NCI-H1417 treated with DMSO at 0.1 percent for 48 hours (cell line): ENCODE data around the gene HSF5.

ENCODE experiments used
- DNase-seq: peaks from one replicate; lab custom pipeline; 2025; lab: John Stamatoyannopoulos, UW

The HSF5 gene

GRCh38 chr17:58385359-58385899 is 102.8 kb downstream of the HSF5 start:
- no peak for DNase-seq

GRCh38 chr17:58384897-58385296 is 103.3 kb downstream of the HSF5 start:
- DNase-seq = no peak

- no peak for DNase-seq
Observed at GRCh38 chr17:58383892-58384462, 104.2 kb downstream of the HSF5 start.

GRCh38 chr17:58382872-58383242 is 105.4 kb downstream of the HSF5 start:
- DNase-seq = no peak

GRCh38 chr17:58382108-58382871 is 105.9 kb downstream of the HSF5 start:
- DNase-seq = no peak

DNA sequence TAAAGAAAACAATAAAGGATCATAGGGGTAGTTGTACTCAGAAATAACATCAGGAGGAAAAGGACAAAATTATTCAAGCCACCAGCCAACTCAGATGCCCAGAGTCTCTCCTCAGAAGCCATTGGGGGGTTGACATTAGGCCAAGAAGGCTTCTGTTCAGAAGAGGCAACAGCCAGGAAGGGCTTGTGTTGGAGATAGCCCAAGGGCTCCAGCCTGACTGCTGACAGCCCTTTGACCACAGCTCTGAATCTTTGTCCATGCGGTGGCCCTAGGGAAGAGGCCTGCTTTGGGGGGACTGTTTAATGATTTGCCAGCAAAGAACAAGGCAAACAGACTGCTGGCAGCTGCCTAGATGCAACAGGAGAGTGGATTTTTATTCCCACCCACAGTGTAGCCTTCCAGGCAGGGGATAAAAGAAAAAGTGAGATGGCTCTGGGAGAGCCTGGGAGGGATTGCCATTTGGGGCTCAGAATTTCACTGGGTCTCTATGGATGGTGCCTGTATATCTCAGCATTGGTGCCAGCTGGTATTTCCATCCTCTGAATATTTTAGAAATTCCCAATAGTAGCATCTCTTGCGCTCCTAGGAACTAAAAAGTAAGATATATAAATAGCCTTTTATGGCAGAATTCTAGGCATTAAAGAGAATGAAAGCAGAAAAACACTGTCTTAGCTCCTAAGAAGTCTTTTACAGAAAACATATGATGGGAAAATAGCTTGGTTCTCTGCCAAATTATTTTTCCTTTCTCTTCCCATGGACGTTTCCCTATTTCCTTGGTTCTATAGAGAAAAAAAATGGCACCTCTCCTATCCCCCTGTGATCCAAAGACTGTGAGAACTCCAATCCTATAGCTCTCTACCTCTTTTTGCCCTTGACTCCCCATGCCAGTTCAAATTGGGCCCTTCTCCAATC is 106.8 kb downstream of the HSF5 start:
- no peak for DNase-seq

- DNase-seq = no peak
Observed at GRCh38 chr17:58380207-58381123, 107.7 kb downstream of the HSF5 start.

- no peak for DNase-seq
Observed at GRCh38 chr17:58379511-58379824, 108.7 kb downstream of the HSF5 start.

DNA sequence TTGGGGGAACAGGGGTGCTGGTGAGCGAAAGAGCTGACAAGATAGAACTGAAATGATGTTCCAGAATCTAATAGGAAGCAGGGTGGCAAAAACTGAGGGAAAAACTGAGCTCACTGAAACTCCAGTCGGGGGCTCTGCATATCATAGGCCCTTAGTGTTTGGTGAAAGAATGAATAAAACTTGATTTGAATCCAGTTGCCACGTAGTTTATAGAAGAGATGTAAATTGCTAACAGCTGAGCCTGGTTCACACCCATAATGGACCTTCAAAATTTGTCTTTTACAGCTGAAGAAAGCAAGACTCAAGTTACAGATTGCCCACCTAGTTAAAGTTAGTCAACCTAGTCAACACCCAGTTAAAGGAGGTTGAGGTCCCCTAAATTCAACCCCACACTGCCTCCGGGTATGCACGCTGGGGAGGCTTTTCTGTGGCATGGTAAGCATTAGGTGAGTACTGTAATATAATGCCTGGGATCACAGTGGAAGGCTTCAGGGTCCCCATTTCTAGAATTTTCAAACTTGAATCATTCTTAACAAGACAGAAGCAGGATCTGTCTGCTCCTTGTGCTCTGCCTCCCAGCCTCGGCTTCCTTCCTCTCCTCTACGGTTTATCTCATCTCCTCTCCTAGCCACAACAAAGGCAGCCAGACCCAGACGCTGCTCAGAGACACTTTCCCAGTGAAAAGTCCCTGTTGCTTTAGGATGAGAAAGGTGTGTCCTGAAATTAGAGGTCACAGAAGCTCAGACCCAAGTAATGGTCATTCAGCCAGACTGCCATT is 109.3 kb downstream of the HSF5 start:
- no peak for DNase-seq

DNA sequence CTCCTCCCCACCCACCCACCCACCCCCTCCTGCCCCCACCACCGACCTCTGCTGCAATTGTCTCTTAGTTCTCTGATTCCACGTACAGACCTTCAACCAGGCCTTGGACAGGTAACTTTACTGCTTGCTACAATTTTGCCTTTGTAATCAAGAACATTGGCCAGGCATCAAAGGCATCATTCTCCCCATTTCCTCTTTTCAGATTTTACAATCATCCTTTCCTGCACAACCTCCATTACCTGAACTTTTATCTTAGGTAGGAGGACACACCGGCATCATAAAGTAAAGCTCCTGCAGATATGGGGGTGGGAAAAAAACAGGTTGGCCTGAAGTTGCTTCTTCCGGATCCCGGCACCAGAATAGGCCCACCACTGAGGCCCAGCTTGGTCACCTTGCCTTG is 110.5 kb downstream of the HSF5 start:
- no peak for DNase-seq

- no peak for DNase-seq
Observed at GRCh38 chr17:58377093-58377601, 111.1 kb downstream of the HSF5 start.

DNA sequence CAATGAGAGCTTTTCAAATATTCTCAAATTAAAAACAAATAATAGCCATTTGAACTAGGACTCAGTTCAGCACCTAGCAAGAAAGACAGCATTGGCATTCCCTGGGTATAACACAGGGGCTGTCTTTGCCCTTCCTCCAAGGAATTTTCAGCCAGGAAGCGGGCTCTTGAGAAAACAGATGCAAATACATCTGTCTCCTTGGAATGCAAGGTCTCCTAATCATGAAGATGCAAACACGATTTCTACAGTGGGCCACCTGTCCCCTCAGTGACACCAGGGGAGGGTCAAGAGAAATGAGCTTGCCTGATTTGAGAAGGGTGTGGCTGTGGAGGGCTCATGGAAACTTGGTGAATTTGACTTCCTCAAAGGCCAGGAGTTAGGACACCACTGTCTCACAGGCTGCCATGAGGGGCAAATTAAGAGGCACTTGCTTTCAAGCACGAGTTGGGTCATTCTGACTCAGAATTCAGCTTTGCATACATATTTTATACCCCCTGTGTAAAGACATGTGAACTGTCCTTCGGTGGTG is 111.7 kb downstream of the HSF5 start:
- no peak for DNase-seq

- no peak for DNase-seq
Observed at GRCh38 chr17:58375811-58376210, 112.4 kb downstream of the HSF5 start.

DNA sequence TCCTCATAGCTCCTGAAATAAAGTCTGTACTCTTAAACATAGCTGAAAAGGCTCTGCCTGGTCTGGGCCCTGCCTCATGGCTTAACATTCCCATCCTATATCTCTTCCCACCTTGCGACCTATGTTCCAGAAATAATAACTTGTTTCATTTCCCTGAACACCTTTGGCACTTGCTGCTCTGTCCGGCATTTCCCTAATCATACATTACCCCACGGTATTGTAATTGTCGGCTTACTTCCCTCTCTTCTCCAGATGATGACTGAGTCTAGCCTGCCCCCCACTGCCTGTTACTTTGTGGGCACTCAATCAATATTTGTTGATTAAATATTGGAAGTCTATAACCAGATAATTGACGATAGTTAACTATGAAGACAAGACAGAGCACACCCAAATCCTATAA is 113.0 kb downstream of the HSF5 start:
- no peak for DNase-seq

GRCh38 chr17:58373923-58374322 is 114.3 kb downstream of the HSF5 start:
- no peak for DNase-seq

DNA sequence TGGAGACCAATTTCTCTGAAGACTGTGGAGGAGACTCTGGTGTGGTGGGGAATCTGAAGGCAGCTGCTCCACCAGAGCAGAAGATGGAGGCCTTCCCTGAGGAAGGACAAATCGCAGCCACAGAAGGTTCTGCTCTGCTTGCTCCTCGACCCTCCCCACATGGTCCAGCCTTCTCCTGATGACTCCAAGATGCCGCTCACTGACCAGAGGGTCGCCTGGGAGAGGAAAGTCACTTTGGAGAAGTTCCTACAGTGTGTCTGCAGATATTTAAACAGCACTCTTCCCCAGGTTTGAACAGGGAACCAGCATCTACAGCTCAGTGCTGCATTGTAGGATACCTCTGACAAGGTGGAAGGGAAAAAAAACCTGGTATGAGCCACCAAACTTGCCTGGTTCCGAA is 115.2 kb downstream of the HSF5 start:
- no peak for DNase-seq

DNA sequence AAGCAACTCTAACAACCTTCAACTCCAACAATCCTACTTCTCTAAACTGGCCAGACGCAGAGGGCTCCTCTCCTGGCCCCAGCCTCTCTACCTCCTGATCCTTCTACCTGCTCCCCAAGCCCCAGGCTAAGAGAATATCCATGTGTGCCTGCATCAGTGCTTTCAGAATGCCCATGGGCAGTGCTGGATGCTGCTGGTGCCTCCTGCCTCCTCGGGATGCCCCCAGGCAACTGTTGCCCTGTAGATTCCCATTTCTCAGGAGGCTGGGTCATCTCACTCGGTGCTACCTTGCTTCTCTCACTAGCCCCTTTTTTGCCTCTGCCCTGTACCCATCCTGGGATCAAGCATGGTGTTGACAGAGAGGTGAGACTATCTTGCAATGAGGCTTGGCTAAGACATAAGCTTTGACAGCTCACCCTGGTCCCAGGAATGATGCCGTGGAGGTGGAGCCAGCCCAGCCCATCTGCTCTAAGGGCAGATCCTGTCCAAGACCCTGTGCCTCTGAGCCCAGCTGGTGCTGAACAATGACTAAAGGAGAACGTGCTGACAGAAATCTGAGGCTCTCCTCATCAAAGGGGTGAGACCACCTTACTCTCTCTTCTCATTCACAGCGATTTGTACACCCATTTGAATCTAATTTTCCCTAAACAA is 116.8 kb downstream of the HSF5 start:
- no peak for DNase-seq

DNA sequence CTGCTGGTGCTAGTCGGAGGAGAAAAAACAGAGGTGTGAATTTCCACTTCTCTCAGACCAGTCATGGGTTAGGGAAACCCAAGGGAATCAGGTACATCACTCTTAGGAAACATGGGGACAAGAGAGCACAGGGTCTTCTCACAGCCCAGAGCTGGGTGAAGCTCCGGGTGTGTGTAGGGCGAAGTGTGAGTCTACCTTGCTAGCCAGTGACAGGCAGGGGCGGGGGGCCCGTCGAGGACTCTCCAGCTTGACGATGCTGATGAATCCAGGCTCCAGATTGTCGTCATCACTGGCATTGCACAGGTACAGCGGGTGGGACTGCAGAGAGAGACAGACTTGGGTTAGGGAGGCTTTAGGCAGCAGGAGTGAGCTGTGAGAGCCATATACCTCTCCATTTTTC is 117.5 kb downstream of the HSF5 start:
- no peak for DNase-seq

DNA sequence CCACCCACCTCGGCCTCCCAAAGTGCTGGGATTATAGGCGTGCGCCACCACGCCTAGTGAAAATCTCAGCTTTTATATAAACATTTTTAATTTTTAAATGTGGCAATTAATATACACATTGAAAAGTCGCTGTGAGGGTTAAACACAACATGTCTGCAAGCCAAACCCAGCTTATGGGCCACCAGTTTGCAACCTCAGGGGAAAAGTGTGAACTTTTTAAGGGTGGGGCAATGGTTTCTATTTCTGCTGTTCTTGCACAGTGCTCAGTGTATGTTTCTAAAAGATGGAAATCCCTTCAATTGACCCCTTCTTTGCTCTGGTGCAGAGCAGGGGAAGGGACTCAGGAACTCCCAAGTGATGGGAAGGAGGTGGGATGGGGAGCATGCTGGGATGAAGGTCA is 117.9 kb downstream of the HSF5 start:
- no peak for DNase-seq
